ENCODE measurements around the gene EFTUD2. TPM values are rescaled to one million over a fixed set of nuclear protein-coding genes. Genes with fewer than 3 reads are reported as not detected.

Gene EFTUD2
- total and polyA plus RNA-seq, 9 of the 15 experiments (the other 6 are each of a cell fraction or from before 2014, with no cell fraction given) = 65.8 to 362 (median 218) TPM

GRCh38 chr17:44899074-44899782, at the start of gene EFTUD2 (continued):
- TF ChIP-seq ZC3H8 (IDR thresholded peaks at IDR 0.05) (no peak), CEBPG (CRISPR knock-in tag; IDR thresholded peaks at IDR 0.05) (no peak), CEBPG (tag; conservative IDR thresholded peaks at IDR 0.05 in 1 of 2, IDR thresholded peaks at IDR 0.05 in 1 of 2) (no peak), XRCC3 (IDR thresholded peaks at IDR 0.05) (no peak), IRF9 (tag; IDR thresholded peaks at IDR 0.05) (no peak), POLR3G (IDR thresholded peaks at IDR 0.05; ENCODE audit: extremely low read depth, insufficient read length, insufficient replicate concordance) (no peak), HDGF (IDR thresholded peaks at IDR 0.05) (no peak), HES1 (IDR thresholded peaks at IDR 0.05; ENCODE audit: low read depth) (no peak), ILF3 (IDR thresholded peaks at IDR 0.05; ENCODE audit: borderline replicate concordance) (no peak), NFRKB (IDR thresholded peaks at IDR 0.05; ENCODE audit: low read depth) (no peak; the same call in 1 of the 2 replicates), SIRT6 (IDR thresholded peaks at IDR 0.05; ENCODE audit: low read depth, low read length) (no peak), MTA3 (IDR thresholded peaks at IDR 0.05; ENCODE audit: borderline replicate concordance) (0 out of 2 replicates have a peak, but pooled peaks have one; percentile 59), MLLT1 (IDR thresholded peaks at IDR 0.05) (peak; percentile 44 to 65; a peak in 2 of 4 replicates), ATF3 (IDR thresholded peaks at IDR 0.05) (peak; percentile 40; the same call in 1 of the 2 replicates), ATF3 (CRISPR knock-in tag; conservative IDR thresholded peaks at IDR 0.05) (no peak; the same call in 1 of the 2 replicates), ZBTB12 (CRISPR knock-in tag; IDR thresholded peaks at IDR 0.05) (peak; percentile 95), HCFC1 (IDR thresholded peaks at IDR 0.05; ENCODE audit: low read depth, low read length) (peak; percentile 94), TCF7 (IDR thresholded peaks at IDR 0.05; ENCODE audit: borderline replicate concordance) (no peak; the same call in 1 of the 2 replicates), MEF2D (tag; conservative IDR thresholded peaks at IDR 0.05; ENCODE audit: low read depth) (no peak), SRF (CRISPR knock-in tag; IDR thresholded peaks at IDR 0.05) (peak in 1 of 2 experiments; percentile 80; a peak in 2 of 4 replicates)

Measured in K562 (cell line).